Right atrium auricular region (tissue), 2 donors: ENCODE measurements around the gene CMAS. TPM values are rescaled to one million over a fixed set of nuclear protein-coding genes. Genes with fewer than 3 reads are reported as not detected.
A peak's percentile ranks its signal among the peaks of the same experiment; 100 is the strongest.
"Not testable (repeated sequence)": the region's sequence is repeated elsewhere in the genome, so short reads cannot be mapped to it uniquely, and the experiment has no call there.

ENCODE experiments used
- DNase-seq: peaks from one replicate; pipeline ENCODE4 v3.0.0-alpha.2; 2019; ENCODE audit warnings: low spot score
- H3K27ac ChIP-seq, 2 donors: fragments of 200-600 bp; sonication (generic); 1 replicate in 1 of 2; 2 replicates in 1 of 2; pipeline ENCODE4 v1.5.1; 2016 to 2019
- H3K27me3 ChIP-seq, 2 donors: fragments of 200-600 bp; sonication (generic); one replicate each; pipeline versions ENCODE4 v1.5.1 to v1.6.0; 2017 to 2019
- H3K36me3 ChIP-seq: fragments of 200-600 bp; sonication (generic); one replicate; pipeline ENCODE4 v1.5.1; 2016
- H3K4me1 ChIP-seq, 2 donors: fragments of 200-600 bp; sonication (generic); one replicate each; pipeline versions ENCODE4 v1.5.1 to v1.6.0; 2017 to 2019
- H3K4me3 ChIP-seq, 2 donors: fragments of 200-600 bp; sonication (generic); 1 replicate in 1 of 2; 2 replicates in 1 of 2; pipeline ENCODE4 v1.5.1; 2017 to 2019; ENCODE audit warnings: mild to moderate bottlenecking in 1 of 2, moderate library complexity in 1 of 2
- H3K9me3 ChIP-seq, 2 donors: fragments of 200-600 bp; sonication (generic); one replicate each; pipeline ENCODE4 v1.5.1; 2019
- CTCF ChIP-seq, 2 donors: fragments of 200-600 bp; sonication (generic); IDR thresholded peaks; one replicate each; pipeline ENCODE4 v1.5.1; 2019; ENCODE audit warnings: antibody characterized with exemption in 2 of 2
- total RNA-seq, 2 donors: library from RNA; depleted of rRNA; stranded (reverse); fragments of >200 nt; gene quantifications; one replicate each; pipeline ENCODE4 v1.1.0, GENCODE V29; 2016

Gene CMAS
- total RNA-seq, 2 donors from 2014 or later = 28.3 to 33.4 TPM

- no peaks in the 10 kb centered on the region for H3K9me3 ChIP-seq
- no peak overlapping the region for H3K4me3 ChIP-seq
- no peaks in the 10 kb centered on the region for H3K27me3 ChIP-seq
- no peak for DNase-seq
- no peak overlapping the region for H3K27ac ChIP-seq
- no peaks in the 10 kb centered on the region for H3K4me1 ChIP-seq
- no peaks in the 10 kb centered on the region for H3K36me3 ChIP-seq
- no peak for TF ChIP-seq CTCF (IDR thresholded peaks at IDR 0.05)
These were observed 38.8 kb downstream of the CMAS start for GRCh38 chr12:22084852-22085251.

GRCh38 chr12:22088886-22089285 lies 42.9 kb downstream of the CMAS start:
- H3K4me1 ChIP-seq = no peaks in the 10 kb centered on the region
- no peak overlapping the region for H3K4me3 ChIP-seq
- TF ChIP-seq CTCF (IDR thresholded peaks at IDR 0.05) = no peak
- H3K27ac ChIP-seq = no peak overlapping the region
- H3K36me3 ChIP-seq = no peaks in the 10 kb centered on the region
- no peak for DNase-seq
- no peaks in the 10 kb centered on the region for H3K9me3 ChIP-seq
- no peaks in the 10 kb centered on the region for H3K27me3 ChIP-seq

- TF ChIP-seq CTCF (IDR thresholded peaks at IDR 0.05) = no peak
These were observed 43.5 kb downstream of the CMAS start for GRCh38 chr12:22089486-22089885.

GRCh38 chr12:22099062-22099461 lies 53.0 kb downstream of the CMAS start:
- H3K4me1 ChIP-seq, H3K4me3 ChIP-seq, H3K27ac ChIP-seq, H3K9me3 ChIP-seq, DNase-seq, H3K27me3 ChIP-seq, H3K36me3 ChIP-seq: not testable (repeated sequence)

More at GRCh38 chr12:22089486-22089885, 43.5 kb downstream of the CMAS start:
- Histone ChIP-seq H3K4me1 (no peaks in the 10 kb centered on the region), H3K27me3 (no peaks in the 10 kb centered on the region), H3K4me3 (no peak overlapping the region), H3K27ac (no peak overlapping the region), H3K9me3 (no peaks in the 10 kb centered on the region), H3K36me3 (no peaks in the 10 kb centered on the region)
- DNase-seq = no peak

GRCh38 chr12:22100958-22101748 lies 55.1 kb downstream of the CMAS start:
- Histone ChIP-seq H3K27ac (no peak overlapping the region), H3K36me3 (no peaks in the 10 kb centered on the region), H3K4me3 (no peak overlapping the region), H3K4me1 (no peaks in the 10 kb centered on the region), H3K9me3 (no peaks in the 10 kb centered on the region), H3K27me3 (no peaks in the 10 kb centered on the region)
- peak; percentile 45 to 72 for TF ChIP-seq CTCF (IDR thresholded peaks at IDR 0.05)
- DNase-seq = peak; percentile 67

- DNase-seq = no peak
- no peaks in the 10 kb centered on the region for H3K27me3 ChIP-seq
These were observed 55.8 kb downstream of the CMAS start for GRCh38 chr12:22101749-22102243.

More at GRCh38 chr12:22101749-22102243, 55.8 kb downstream of the CMAS start:
- Histone ChIP-seq H3K9me3 (no peaks in the 10 kb centered on the region), H3K4me3 (no peak overlapping the region), H3K27ac (no peak overlapping the region), H3K36me3 (no peaks in the 10 kb centered on the region), H3K4me1 (no peaks in the 10 kb centered on the region)
- no peak for TF ChIP-seq CTCF (IDR thresholded peaks at IDR 0.05)
